B cell (primary cell): ENCODE data around the gene WEE1. TPM values are rescaled to one million over a fixed set of nuclear protein-coding genes. Genes with fewer than 3 reads are reported as not detected.
"Not testable (repeated sequence)": the region's sequence is repeated elsewhere in the genome, so short reads cannot be mapped to it uniquely, and the experiment has no call there.

Experiments
- ATAC-seq: fragments of 200-7000 bp; cut with Tn5 transposase; one replicate; pipeline ENCODE4 v1.10.0; 2021; ENCODE audit warnings: low read depth, mild to moderate bottlenecking, moderate number of reproducible peaks, moderate library complexity
- CTCF ChIA-PET: fragments of 350-600 bp; sonication (Branson Sonifier 250); formaldehyde crosslinking; loops from one replicate; lab custom pipeline; 2021; ENCODE audit warnings: antibody characterized with exemption, inconsistent platforms; lab: Charles Lee
- POLR2A ChIA-PET: fragments of 350-600 bp; sonication (Branson Sonifier 250); formaldehyde crosslinking; loops from one replicate; lab custom pipeline; 2021; ENCODE audit warnings: antibody characterized with exemption; lab: Charles Lee
- DNase-seq: peaks from one replicate; pipeline ENCODE4 v3.0.0; 2013
- H2AFZ ChIP-seq: 2 replicates; pipeline ENCODE4 v1.6.1; 2012; ENCODE audit warnings: mild to moderate bottlenecking, low read depth, low read length; ENCODE audit not compliant: insufficient read depth, poor library complexity, severe bottlenecking
- H3K27ac ChIP-seq, 2 donors: 1 replicate in 1 of 2; 2 replicates in 1 of 2; pipeline ENCODE4 v1.5.1; 2012 to 2013; ENCODE audit warnings: low read length in 2 of 2, mild to moderate bottlenecking in 2 of 2, moderate library complexity in 1 of 2
- H3K27me3 ChIP-seq, 4 experiments: fragments of 200-600 bp in 1 of 4; sonication (generic) in 1 of 4; replicated peaks in 1 of 4; 1 replicate in 2 of 4; 2 replicates in 2 of 4; pipeline versions ENCODE4 v1.6.1 to v1.7.0; 2013 to 2016; ENCODE audit warnings: low read length in 3 of 4, mild to moderate bottlenecking in 2 of 4, mixed read lengths in 1 of 4, moderate library complexity in 1 of 4; ENCODE audit not compliant: insufficient read depth in 4 of 4, control insufficient read depth in 3 of 4; ENCODE audit errors: control extremely low read depth in 1 of 4
- H3K36me3 ChIP-seq, 2 experiments: replicated peaks in 1 of 2; 1 replicate in 1 of 2; 2 replicates in 1 of 2; pipeline versions ENCODE4 v1.6.1 to v1.7.1; 2013; ENCODE audit warnings: low read length in 1 of 2; ENCODE audit not compliant: insufficient read depth in 2 of 2, control insufficient read depth in 1 of 2; ENCODE audit errors: control extremely low read depth in 1 of 2, extremely low read depth in 1 of 2
- H3K4me1 ChIP-seq, 2 donors: fragments of 200-600 bp in 1 of 2; sonication (generic) in 1 of 2; 1 replicate in 1 of 2; 2 replicates in 1 of 2; pipeline versions ENCODE4 v1.5.1 to v1.6.1; 2013 to 2017; ENCODE audit warnings: low read length in 2 of 2; ENCODE audit not compliant: control insufficient read depth in 2 of 2, insufficient read depth in 2 of 2
- H3K4me2 ChIP-seq: replicated peaks from 2 replicates; pipeline ENCODE3; 2012; ENCODE audit warnings: mild to moderate bottlenecking, low read depth, low read length; ENCODE audit not compliant: poor library complexity, severe bottlenecking
- H3K4me3 ChIP-seq, 5 experiments: fragments of 200-600 bp in 1 of 5; sonication (generic) in 1 of 5; 1 replicate in 3 of 5; 2 replicates in 2 of 5; pipeline versions ENCODE4 v1.5.1 to v1.7.0; 2011 to 2016; ENCODE audit warnings: low read length in 4 of 5, mild to moderate bottlenecking in 4 of 5, low read depth in 2 of 5, control low read depth in 1 of 5, moderate library complexity in 1 of 5; ENCODE audit not compliant: insufficient read depth in 1 of 5; ENCODE audit errors: control extremely low read depth in 1 of 5, extremely low read depth in 1 of 5
- H3K79me2 ChIP-seq: fragments of 200-600 bp; sonication (generic); one replicate; pipeline ENCODE4 v1.6.0; 2016; ENCODE audit warnings: low read length; ENCODE audit not compliant: control insufficient read depth, insufficient read depth
- H3K9ac ChIP-seq: fragments of 200-600 bp; sonication (generic); 2 replicates; pipeline ENCODE4 v1.6.1; 2017; ENCODE audit warnings: mild to moderate bottlenecking, low read length, moderate library complexity
- H3K9me3 ChIP-seq, 3 donors: one replicate each; pipeline versions ENCODE4 v1.6.1 to v1.7.1; 2013; ENCODE audit warnings: low read length in 2 of 3; ENCODE audit not compliant: control insufficient read depth in 2 of 3, insufficient read depth in 1 of 3; ENCODE audit errors: control extremely low read depth in 1 of 3
- H4K20me1 ChIP-seq: 2 replicates; pipeline ENCODE4 v1.6.0; 2012; ENCODE audit warnings: mild to moderate bottlenecking, low read length; ENCODE audit not compliant: insufficient read depth, control insufficient read depth, poor library complexity, severe bottlenecking
- H3K27ac Mint-ChIP-seq: one replicate; pipeline ENCODE4 v1.8.0; 2021; ENCODE audit warnings: mixed read lengths
- H3K27me3 Mint-ChIP-seq: one replicate; pipeline ENCODE4 v1.8.0; 2021; ENCODE audit warnings: mixed read lengths
- H3K4me1 Mint-ChIP-seq: one replicate; pipeline ENCODE4 v1.8.0; 2021; ENCODE audit warnings: mixed read lengths
- H3K4me3 Mint-ChIP-seq: one replicate; pipeline ENCODE4 v1.8.0; 2021; ENCODE audit warnings: mixed read lengths
- H3K9me3 Mint-ChIP-seq: one replicate; pipeline ENCODE4 v1.8.0; 2022; ENCODE audit warnings: mixed read lengths; ENCODE audit not compliant: insufficient read depth
- CTCF ChIP-seq: fragments of 200-600 bp; IDR thresholded peaks from one replicate; pipeline ENCODE4 v1.8.0; 2022; ENCODE audit warnings: antibody characterized with exemption, mild to moderate bottlenecking
- EZH2 ChIP-seq: IDR thresholded peaks from 2 replicates; pipeline ENCODE4 v1.6.1; 2012; ENCODE audit warnings: borderline replicate concordance, low read depth, mild to moderate bottlenecking, moderate library complexity, low read length; ENCODE audit not compliant: insufficient read depth, poor library complexity, severe bottlenecking
- WGBS: methylation state at CpG from one replicate; pipeline ENCODE4 v1.1.5; 2013; ENCODE audit warnings: missing lambda C conversion rate; ENCODE audit not compliant: insufficient coverage; 5-methylcytosine and 5-hydroxymethylcytosine counted together
- intact Hi-C: fragments of 100-400 bp; cut with micrococcal nuclease; formaldehyde crosslinking; loops from one replicate; pipeline ENCODE4 v1.10.0; 2022
- polyA plus RNA-seq: library from polyadenylated mRNA; depleted of rRNA; stranded (reverse); fragments of >200 nt; gene quantifications from 2 replicates; pipeline ENCODE4 v1.2.3, GENCODE V29; 2012
- total RNA-seq, 2 donors: library from RNA; stranded (reverse); fragments of 120-200 nt in 1 of 2; gene quantifications; 1 replicate in 1 of 2; 2 replicates in 1 of 2; pipeline versions ENCODE4 v1.2.3 to v1.2.4, GENCODE V29; 2013 to 2022

Gene WEE1
- total and polyA plus RNA-seq, 2 donors (not counting 1 experiment from before 2014, with no cell fraction given), result 14.7 to 31.3 TPM

GRCh38 chr11:9535189-9535781 is 38.2 kb upstream of the WEE1 start:
- POLR2A ChIA-PET, result interaction anchor here (0.5 to 1.1 kb wide), 5 partner anchors 76 to 1010 kb away, joined by 3 to 6 read pairs (median 3); no protein-coding TSS in a partner anchor
- no peak overlapping the region for H3K4me3 Mint-ChIP-seq
- Histone ChIP-seq H3K9me3 (no peaks in the 10 kb centered on the region), H2AFZ (no peak overlapping the region), H3K4me1 (peaks cover 0 to 10% of the 10 kb centered on the region in 2 donors), H3K4me2 (no peak overlapping the region), H3K9ac (no peak overlapping the region), H3K27ac (no peak overlapping the region), H3K4me3 (no peak overlapping the region), H3K27me3 (no peaks in the 10 kb centered on the region), H3K79me2 (no peaks in the 10 kb centered on the region), H4K20me1 (no peaks in the 10 kb centered on the region), H3K36me3 (no peaks in the 10 kb centered on the region)
- H3K9me3 Mint-ChIP-seq, result no peaks in the 10 kb centered on the region
- 79% methylated on average over 4 of the region's 6 CpGs for WGBS
- no peak overlapping the region for H3K27ac Mint-ChIP-seq
- peak; percentile 83 for DNase-seq
- intact Hi-C loops, result loop anchor here (1.0 to 2.0 kb wide), 3 partner anchors 38 to 213 kb away; partner anchors contain the start of gene WEE1
- peak; percentile 53 for ATAC-seq
- H3K4me1 Mint-ChIP-seq, result peaks cover 2% of the 10 kb centered on the region
- CTCF ChIA-PET, result interaction anchor here (0.6 to 5.3 kb wide), 56 partner anchors 10 to 788 kb away, joined by 3 to 149 read pairs (median 4); partner anchors contain the start of gene WEE1
- TF ChIP-seq EZH2 (no peak), CTCF (peak; percentile 93)
- H3K27me3 Mint-ChIP-seq, result no peaks in the 10 kb centered on the region

- Histone ChIP-seq H4K20me1 (no peaks in the 10 kb centered on the region), H3K27me3 (no peaks in the 10 kb centered on the region), H3K9ac (no peak overlapping the region), H3K36me3 (no peaks in the 10 kb centered on the region), H3K4me2 (no peak overlapping the region), H2AFZ (no peak overlapping the region), H3K4me3 (no peak overlapping the region), H3K4me1 (peaks cover 0 to 10% of the 10 kb centered on the region in 2 donors), H3K9me3 (no peaks in the 10 kb centered on the region), H3K27ac (no peak overlapping the region), H3K79me2 (no peaks in the 10 kb centered on the region)
- ChIA-PET POLR2A (no interaction called here), CTCF (interaction anchor here (0.6 to 2.6 kb wide), 6 partner anchors 10 to 766 kb away, joined by 3 to 17 read pairs (median 3); partner anchors contain the start of gene ADM)
- WGBS, result 100% methylated on average over 1 of the region's 2 CpGs
- Mint-ChIP-seq H3K27me3 (no peaks in the 10 kb centered on the region), H3K27ac (no peak overlapping the region), H3K4me3 (no peak overlapping the region), H3K9me3 (no peaks in the 10 kb centered on the region), H3K4me1 (peaks cover 2% of the 10 kb centered on the region)
- intact Hi-C loops, result no loop called here
- TF ChIP-seq CTCF, result no peak
- TF ChIP-seq EZH2, result no peak
- DNase-seq (no peak), ATAC-seq (no peak)
Observed at GRCh38 chr11:9538548-9538947, 34.9 kb upstream of the WEE1 start.

- intact Hi-C loops, ATAC-seq, H2AFZ ChIP-seq, H3K27me3 Mint-ChIP-seq, H3K27ac ChIP-seq, H3K27ac Mint-ChIP-seq, H3K4me2 ChIP-seq, H3K79me2 ChIP-seq, H3K4me1 Mint-ChIP-seq, H3K9me3 Mint-ChIP-seq, H4K20me1 ChIP-seq, H3K9ac ChIP-seq, H3K4me3 ChIP-seq, H3K27me3 ChIP-seq, DNase-seq, POLR2A ChIA-PET, H3K36me3 ChIP-seq, H3K9me3 ChIP-seq, H3K4me3 Mint-ChIP-seq, H3K4me1 ChIP-seq: not testable (repeated sequence)
- CTCF ChIA-PET, result interaction anchor here (1.6 kb wide), 1 partner anchor 14 kb away, joined by 4 read pairs; no protein-coding TSS in a partner anchor
- WGBS, result 24% methylated on average over 2 of the region's 5 CpGs
Observed at GRCh38 chr11:9549216-9549615, 24.3 kb upstream of the WEE1 start.
